ENCODE results near the gene IGFALS.

The IGFALS gene

DNA sequence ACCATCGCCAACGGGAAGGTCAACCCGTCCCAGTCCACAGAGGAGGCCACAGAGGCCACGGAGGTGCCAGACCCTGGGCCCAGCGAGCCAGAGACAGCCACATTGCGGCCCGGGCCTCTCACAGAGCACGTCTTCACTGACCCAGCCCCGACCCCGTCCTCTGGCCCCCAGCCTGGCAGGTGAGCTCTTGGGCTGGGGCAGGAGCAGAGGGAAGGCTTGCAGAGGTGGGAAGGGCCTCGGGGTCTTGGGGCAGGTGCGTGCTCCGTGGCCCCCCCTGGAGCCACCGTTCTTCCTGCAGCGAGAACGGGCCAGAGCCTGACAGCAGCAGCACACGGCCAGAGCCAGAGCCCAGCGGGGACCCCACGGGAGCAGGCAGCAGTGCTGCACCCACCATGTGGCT, 27.3 kb downstream of the IGFALS start:
- DNase-seq (ENCODE audit: low read depth in 2 of 2) = no peak

- no peak for DNase-seq (ENCODE audit: low read depth in 2 of 2)
Observed at GRCh38 chr16:1765826-1766225, 27.7 kb downstream of the IGFALS start.

- no peak for DNase-seq (ENCODE audit: low read depth in 2 of 2)
Observed at GRCh38 chr16:1764971-1765370, 28.5 kb downstream of the IGFALS start.

DNA sequence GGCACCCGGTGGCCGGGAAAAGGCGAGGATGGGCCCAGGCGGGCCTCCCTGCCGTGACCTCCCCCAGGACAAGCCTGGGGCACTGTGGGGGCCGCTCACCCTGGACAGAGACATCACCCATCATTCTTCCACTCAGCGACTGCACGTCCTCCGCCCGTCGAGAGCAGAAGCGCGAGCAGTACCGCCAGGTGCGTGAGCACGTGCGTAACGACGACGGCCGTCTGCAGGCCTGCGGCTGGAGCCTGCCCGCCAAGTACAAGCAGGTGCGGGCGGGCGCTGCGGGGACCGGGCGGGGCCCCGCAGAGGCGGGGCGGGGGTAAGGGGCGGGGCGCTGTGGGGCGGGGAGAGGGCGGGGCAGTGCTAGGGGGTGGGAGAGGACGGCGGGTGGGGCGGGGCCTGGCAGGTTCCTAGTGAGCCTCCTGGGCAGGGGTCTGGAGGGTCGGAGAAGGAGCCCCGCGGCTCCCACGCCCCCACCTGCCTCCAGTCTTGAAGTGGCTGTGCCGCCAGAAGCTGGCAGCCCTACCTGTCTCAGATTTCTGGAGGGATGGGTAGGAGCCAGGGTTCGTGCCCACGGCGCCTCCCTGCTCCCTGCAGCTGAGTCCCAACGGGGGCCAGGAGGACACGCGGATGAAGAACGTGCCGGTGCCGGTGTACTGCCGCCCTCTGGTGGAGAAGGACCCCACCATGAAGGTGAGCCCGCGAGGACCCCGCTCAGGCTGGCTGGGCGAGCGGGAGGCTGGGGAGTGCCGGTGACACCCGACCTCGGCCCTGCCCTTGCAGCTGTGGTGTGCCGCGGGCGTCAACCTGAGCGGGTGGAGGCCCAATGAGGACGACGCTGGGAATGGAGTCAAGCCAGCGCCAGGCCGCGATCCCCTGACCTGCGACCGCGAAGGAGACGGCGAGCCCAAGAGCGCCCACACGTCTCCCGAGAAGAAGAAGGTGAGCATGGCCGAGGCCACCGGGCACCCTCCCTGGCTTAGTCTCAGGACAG, 29.7 kb downstream of the IGFALS start:
- DNase-seq (ENCODE audit: low read depth in 2 of 2) = no peak

GRCh38 chr16:1762879-1763520, 30.5 kb downstream of the IGFALS start:
- no peak for DNase-seq (ENCODE audit: low read depth in 2 of 2)

DNA sequence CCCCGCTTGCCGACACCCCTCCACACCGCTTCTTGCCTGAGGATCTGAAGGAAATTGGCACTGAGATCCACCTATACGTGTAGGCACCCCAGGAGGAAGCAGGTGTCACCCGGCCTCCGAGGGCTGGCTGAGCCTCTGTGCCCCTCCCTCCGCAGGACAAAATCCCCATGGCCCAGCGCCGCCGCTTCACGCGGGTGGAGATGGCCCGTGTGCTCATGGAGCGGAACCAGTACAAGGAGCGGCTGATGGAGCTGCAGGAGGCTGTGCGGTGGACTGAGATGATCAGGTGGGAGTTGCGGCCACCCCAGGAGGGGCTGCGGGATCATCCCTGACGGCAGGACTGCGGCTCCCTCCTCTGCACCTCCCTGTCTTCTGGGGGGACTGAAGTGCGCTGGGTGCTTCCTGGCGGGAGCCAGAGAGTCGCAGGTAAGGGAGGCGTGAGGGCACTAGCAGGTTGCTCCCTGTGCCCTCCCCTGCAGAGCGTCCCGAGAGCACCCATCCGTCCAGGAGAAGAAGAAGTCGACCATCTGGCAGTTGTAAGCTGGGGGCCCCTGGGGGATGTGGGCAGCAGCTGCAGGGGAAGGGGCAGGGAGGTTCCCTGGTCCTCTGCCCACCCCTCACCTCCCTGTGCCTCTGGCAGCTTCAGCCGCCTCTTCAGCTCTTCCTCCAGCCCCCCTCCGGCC, 31.2 kb downstream of the IGFALS start:
- no peak for DNase-seq (ENCODE audit: low read depth in 2 of 2)

GRCh38 chr16:1761751-1762150, 31.8 kb downstream of the IGFALS start:
- no peak for DNase-seq (ENCODE audit: low read depth in 2 of 2)

- DNase-seq (ENCODE audit: low read depth in 2 of 2) = no peak
Observed at GRCh38 chr16:1760911-1761310, 32.6 kb downstream of the IGFALS start.

DNA sequence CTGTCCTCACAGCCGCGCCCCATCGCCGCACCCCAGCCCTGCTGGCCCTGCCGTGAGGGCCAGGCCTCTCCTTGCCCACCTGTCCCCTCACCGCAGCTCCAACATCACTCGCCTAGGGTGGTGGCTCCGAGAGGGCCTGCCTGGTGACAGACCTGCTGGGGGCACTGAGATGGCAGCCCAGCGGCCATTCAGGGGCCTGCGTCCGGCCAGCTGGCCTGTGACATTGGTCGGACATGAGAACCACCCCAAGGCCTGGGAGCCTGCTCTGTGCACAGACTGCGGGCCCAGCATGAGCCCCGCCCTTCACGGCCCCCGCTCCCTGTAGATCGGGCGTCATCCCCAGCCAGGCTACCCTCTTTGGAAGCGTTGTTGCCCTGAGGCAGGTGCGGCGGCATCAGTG, 34.0 kb downstream of the IGFALS start:
- no peak for DNase-seq (ENCODE audit: low read depth in 2 of 2)

- no peak for DNase-seq (ENCODE audit: low read depth in 2 of 2)
Observed at GRCh38 chr16:1758923-1759322, 34.6 kb downstream of the IGFALS start.

- DNase-seq (ENCODE audit: low read depth in 2 of 2) = no peak
Observed at GRCh38 chr16:1757714-1758461, 35.6 kb downstream of the IGFALS start.

DNA sequence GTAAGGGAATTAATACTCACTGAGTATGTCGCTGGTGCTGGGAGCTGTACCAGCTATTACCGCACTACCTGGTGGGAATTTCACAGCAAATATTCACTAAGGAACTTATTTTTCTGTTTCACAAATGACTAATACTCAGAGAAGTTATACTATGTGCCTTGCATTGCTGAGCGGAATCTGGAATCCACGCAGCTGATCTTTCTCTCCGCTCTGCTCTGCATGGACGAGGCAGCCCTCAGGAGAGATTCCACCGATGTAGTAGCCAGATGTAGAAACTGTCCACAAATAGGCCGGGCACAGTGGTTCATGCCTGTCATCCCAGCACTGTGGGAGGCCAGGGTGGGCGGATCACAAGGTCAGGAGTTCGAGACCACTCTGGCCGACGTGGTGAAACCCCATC, 39.3 kb downstream of the IGFALS start:
- no peak for DNase-seq (ENCODE audit: low read depth in 2 of 2)

- no peak for DNase-seq (ENCODE audit: low read depth in 2 of 2)
Observed at GRCh38 chr16:1752853-1753252, 40.7 kb downstream of the IGFALS start.

DNA sequence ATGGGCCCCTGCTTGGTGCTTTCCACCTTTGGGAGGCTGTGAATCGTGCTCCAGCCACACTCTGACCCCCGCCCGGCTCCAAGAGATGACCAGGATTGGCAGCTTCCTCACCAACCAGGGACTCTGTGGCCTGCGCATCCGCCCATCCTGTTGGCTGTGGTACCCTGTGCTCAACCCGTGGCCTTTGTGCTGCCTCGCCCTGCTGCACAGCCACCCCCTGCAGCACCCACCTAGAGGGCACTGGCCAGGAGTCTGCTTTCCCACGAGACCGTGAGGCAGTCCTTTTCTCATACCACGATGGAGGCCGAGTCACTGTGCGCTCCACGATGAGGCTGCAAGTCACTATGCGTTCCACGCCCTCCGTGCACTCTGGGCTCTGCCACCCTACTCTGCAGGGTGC, 41.6 kb downstream of the IGFALS start:
- DNase-seq (ENCODE audit: low read depth in 2 of 2) = no peak

DNA sequence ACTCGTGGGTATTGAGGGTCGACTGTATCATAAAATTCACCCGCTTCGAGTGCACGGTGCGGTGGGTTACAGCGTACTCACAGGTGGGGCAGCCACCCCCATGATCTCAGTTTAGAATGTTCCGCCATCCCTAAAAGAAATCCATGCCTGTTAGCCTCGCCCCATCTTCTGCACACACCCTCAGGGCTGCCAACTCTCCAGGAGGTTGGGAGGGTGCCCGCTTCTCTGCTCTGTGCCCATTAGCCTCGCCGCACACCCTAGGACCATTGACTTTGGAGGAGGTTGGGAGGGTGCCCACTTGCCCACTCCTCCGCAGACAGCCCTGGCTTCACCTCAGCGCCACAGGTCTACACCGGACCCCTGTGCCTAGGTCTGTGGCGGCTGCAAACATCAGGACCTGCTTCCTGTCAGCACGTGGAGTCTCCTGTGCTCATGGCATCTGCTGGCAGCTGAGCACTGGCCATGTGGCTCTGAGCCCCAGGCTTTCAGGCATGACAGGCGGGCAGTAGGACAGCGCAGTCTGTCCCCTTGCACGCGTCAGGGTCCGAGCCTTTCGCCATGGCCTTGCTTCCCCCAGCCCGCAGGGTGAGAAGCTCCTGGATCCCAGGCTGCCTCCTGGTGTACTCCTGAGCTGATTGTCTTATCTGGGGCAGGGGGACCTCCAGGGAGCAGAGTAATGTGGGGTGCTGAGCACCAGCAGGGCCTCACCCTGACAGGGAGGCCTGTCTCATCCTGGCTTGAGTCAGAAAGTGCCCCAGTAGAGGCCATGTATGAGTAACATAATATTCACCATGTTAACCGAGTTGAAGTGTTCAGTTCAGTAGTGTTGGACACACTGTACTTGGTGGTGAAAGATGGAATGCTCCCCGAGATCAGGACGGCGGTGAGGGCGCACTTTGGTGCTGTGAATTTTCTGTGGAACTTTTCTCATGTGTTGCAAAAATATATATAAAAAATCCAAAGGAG, 44.1 kb downstream of the IGFALS start:
- no peak for DNase-seq (ENCODE audit: low read depth in 2 of 2)

- DNase-seq (ENCODE audit: low read depth in 2 of 2) = no peak
Observed at GRCh38 chr16:1747934-1748333, 45.6 kb downstream of the IGFALS start.

- no peak for DNase-seq (ENCODE audit: low read depth in 2 of 2)
Observed at GRCh38 chr16:1746693-1747195, 46.8 kb downstream of the IGFALS start.

DNA sequence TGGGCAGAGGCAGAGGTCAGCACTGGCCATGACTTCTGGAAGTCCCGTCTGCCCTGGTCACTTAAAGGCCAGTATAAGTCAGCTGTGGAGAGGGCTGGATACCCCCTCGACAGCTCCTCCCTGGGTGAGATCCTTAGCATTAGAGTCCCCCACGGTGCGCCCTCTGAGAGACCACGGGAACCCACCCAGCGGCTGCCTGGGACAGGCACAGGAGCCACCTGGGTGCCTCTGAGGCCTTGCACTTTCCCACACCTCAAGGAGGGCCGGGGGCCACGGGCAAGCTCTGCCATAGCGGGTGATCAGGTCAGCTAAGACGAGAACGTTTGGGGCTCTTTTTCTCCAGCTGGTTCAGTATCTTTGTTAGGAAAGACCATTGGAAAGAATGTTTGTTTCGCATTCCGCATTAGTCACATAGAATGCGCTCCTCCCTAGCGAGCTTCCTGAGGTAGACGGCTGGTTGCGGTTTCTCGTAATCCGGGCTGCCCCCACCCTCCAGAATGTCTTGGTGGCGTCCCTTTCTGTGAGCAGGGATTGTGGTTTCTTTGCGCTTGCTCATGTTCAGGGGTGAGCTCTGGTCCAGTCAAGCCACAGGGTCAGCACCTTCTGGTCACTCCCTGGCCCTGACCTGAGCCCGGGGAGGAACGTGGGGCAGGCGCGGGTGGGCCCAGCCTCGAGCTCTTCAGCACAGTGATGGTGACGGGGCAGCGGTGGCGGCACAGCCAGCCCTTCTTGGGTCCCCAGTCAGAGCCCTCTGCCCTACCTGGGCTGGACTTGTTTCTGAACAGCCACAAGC, 47.4 kb downstream of the IGFALS start:
- DNase-seq (ENCODE audit: low read depth in 2 of 2) = no peak

DNA sequence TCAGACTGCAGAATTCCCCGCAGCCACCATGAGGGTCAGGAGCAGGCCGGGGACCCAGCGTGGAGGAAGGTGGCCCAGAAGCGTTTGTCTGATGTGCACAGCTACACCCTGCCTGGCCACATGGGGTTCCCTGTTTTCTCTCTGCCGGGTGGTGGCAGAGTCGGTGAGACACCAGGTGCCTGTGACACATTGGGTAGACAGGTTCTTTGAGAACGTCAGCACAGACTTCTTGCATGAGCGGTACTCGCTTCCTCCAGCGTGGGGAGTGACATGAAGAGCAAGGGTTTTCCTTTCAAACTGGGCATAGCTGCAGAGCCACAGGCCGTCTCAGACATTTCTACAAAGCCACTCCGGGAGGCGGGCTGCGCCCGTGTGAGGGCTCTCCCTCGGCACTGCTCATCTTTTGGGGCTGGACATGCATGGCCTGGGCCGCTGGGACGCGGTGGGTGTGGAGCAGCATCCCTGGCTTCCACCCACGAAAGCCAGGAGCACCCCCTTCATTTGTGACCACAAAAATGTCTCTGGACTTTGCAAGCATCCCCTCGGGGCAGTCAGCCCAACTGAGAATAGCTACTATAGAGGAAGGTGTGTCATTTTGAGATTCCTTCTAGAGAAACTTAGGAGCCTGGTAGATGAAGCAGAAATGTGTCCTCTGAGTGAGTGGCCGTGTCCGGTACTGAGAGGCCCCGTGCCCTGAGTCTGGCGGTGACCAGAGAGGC, 48.2 kb downstream of the IGFALS start:
- DNase-seq (ENCODE audit: low read depth in 2 of 2) = no peak
